Spleen (tissue), 3 donors: ENCODE data around the gene TCHH.

ENCODE experiments used
- POLR2A ChIP-seq, 3 donors: fragments of 450-650 bp; IDR thresholded peaks; one replicate each; pipeline ENCODE4 v1.5.1; 2017; ENCODE audit warnings: antibody characterized with exemption in 3 of 3, mild to moderate bottlenecking in 1 of 3
- POLR2AphosphoS5 ChIP-seq, 3 donors: sonication (generic); formaldehyde crosslinking; IDR thresholded peaks; one replicate each; pipeline ENCODE4 v1.5.1; 2017; ENCODE audit warnings: antibody characterized with exemption in 3 of 3

- TF ChIP-seq POLR2A (IDR thresholded peaks at IDR 0.05) (no peak), POLR2AphosphoS5 (IDR thresholded peaks at IDR 0.05) (no peak)
Observed at GRCh38 chr1:152162792-152163463, 47.7 kb upstream of the TCHH start.
